ENCODE data around the gene KCNE1.

- TF ChIP-seq CTCF (IDR thresholded peaks at IDR 0.05): no peak
- TF ChIP-seq ZFX (IDR thresholded peaks at IDR 0.05; ENCODE audit: borderline replicate concordance): no peak
These were observed 11.1 kb upstream of the KCNE1 start for GRCh38 chr21:34523019-34523555.

All from 22Rv1 (cell line).